Caco-2 (cell line): ENCODE data around the gene UGT1A8. TPM values are rescaled to one million over a fixed set of nuclear protein-coding genes. Genes with fewer than 3 reads are reported as not detected.

ENCODE experiments used
- BruUV-seq: library from RNA; stranded (reverse); fragments of 400-500 nt; replicated peaks from 2 replicates; lab custom pipeline; 2021; lab: Mats Ljungman, UMichigan
- CTCF ChIA-PET: fragments of 300-600 bp; sonication (Branson Sonifier 250); formaldehyde crosslinking; loops from one replicate; lab custom pipeline; 2022; ENCODE audit warnings: antibody characterized with exemption; lab: Charles Lee
- POLR2A ChIA-PET: fragments of 300-600 bp; sonication (Branson Sonifier 250); formaldehyde crosslinking; loops from one replicate; lab custom pipeline; 2022; ENCODE audit warnings: antibody characterized with exemption; lab: Charles Lee
- DNase-seq, 2 experiments: peaks; one replicate each; pipeline versions ENCODE4 v3.0.0 to v3.0.0-alpha.2; 2020 to 2022
- H3K27me3 ChIP-seq: replicated peaks from 2 replicates; pipeline ENCODE4 v1.6.0; 2011; ENCODE audit warnings: low read length; ENCODE audit not compliant: control insufficient read depth, insufficient read depth
- H3K36me3 ChIP-seq: 2 replicates; pipeline ENCODE4 v1.5.1; 2011; ENCODE audit warnings: low read length; ENCODE audit not compliant: control insufficient read depth, insufficient read depth
- H3K4me1 ChIP-seq: fragments of 250-450 bp; sonication (Bioruptor Pico); 2 replicates; pipeline ENCODE4 v1.5.1; 2020; ENCODE audit warnings: mild to moderate bottlenecking
- H3K4me3 ChIP-seq: 2 replicates; pipeline ENCODE4 v1.5.1; 2011; ENCODE audit warnings: low read depth, mild to moderate bottlenecking, control low read depth, low read length
- H3K9me3 ChIP-seq: fragments of 250-450 bp; sonication (Bioruptor Pico); 2 replicates; pipeline ENCODE4 v1.5.1; 2020; ENCODE audit warnings: mild to moderate bottlenecking, moderate library complexity
- H3K27ac Mint-ChIP-seq: one replicate; pipeline ENCODE4 v1.8.0; 2022; ENCODE audit warnings: mixed read lengths; ENCODE audit not compliant: unreplicated experiment
- H3K27me3 Mint-ChIP-seq: one replicate; pipeline ENCODE4 v1.8.0; 2022; ENCODE audit warnings: mixed read lengths; ENCODE audit not compliant: insufficient read depth, unreplicated experiment
- H3K36me3 Mint-ChIP-seq: one replicate; pipeline ENCODE4 v1.8.0; 2022; ENCODE audit warnings: mild to moderate bottlenecking, mixed read lengths; ENCODE audit not compliant: insufficient read depth, unreplicated experiment
- H3K4me1 Mint-ChIP-seq: one replicate; pipeline ENCODE4 v1.8.0; 2022; ENCODE audit warnings: low read depth, mixed read lengths; ENCODE audit not compliant: unreplicated experiment
- H3K4me3 Mint-ChIP-seq: one replicate; pipeline ENCODE4 v1.8.0; 2022; ENCODE audit warnings: mild to moderate bottlenecking, moderate library complexity, mixed read lengths; ENCODE audit not compliant: unreplicated experiment
- H3K9me3 Mint-ChIP-seq: one replicate; pipeline ENCODE4 v1.8.0; 2022; ENCODE audit warnings: mixed read lengths; ENCODE audit not compliant: unreplicated experiment
- CTCF ChIP-seq, 2 experiments: fragments of 200-600 bp in 1 of 2; IDR thresholded peaks; 1 replicate in 1 of 2; 2 replicates in 1 of 2; pipeline versions ENCODE4 v1.5.1 to v1.8.0; 2011 to 2022; ENCODE audit warnings: antibody characterized with exemption in 1 of 2, control low read depth in 1 of 2, inconsistent platforms in 1 of 2, low read depth in 1 of 2, low read length in 1 of 2, mild to moderate bottlenecking in 1 of 2, moderate library complexity in 1 of 2; ENCODE audit not compliant: insufficient read depth in 1 of 2, severe bottlenecking in 1 of 2, unreplicated experiment in 1 of 2
- intact Hi-C: fragments of 100-400 bp; cut with micrococcal nuclease; formaldehyde crosslinking; loops from one replicate; pipeline ENCODE4 v1.10.0; 2022; ENCODE audit not compliant: unreplicated experiment
- total RNA-seq: library from RNA; stranded (reverse); gene quantifications from 2 replicates; pipeline ENCODE4 v1.2.3, GENCODE V29; 2022

UGT1A8 gene
- total RNA-seq, 1 experiment from 2014 or later: 0.50 TPM

- H3K36me3 Mint-ChIP-seq: no peaks in the 10 kb centered on the region
- DNase-seq: no peak
- no peak overlapping the region for H3K4me3 Mint-ChIP-seq
- Histone ChIP-seq H3K4me1 (no peaks in the 10 kb centered on the region), H3K36me3 (no peaks in the 10 kb centered on the region), H3K4me3 (no peak overlapping the region), H3K9me3 (no peaks in the 10 kb centered on the region), H3K27me3 (no peaks in the 10 kb centered on the region)
- BruUV-seq: no TSS peak
- ChIA-PET CTCF (no interaction called here), POLR2A (no interaction called here)
- H3K27me3 Mint-ChIP-seq: no peaks in the 10 kb centered on the region
- no peaks in the 10 kb centered on the region for H3K4me1 Mint-ChIP-seq
- H3K9me3 Mint-ChIP-seq: no peaks in the 10 kb centered on the region
- intact Hi-C loops: no loop called here
- no peak overlapping the region for H3K27ac Mint-ChIP-seq
- TF ChIP-seq CTCF (IDR thresholded peaks at IDR 0.05; ENCODE audit: insufficient read depth in 1 of 2, low read depth in 1 of 2, low read length in 1 of 2, severe bottlenecking in 1 of 2, unreplicated experiment in 1 of 2): no peak
Observed at GRCh38 chr2:233799087-233799665, 181.7 kb downstream of the UGT1A8 start.

GRCh38 chr2:233799716-233800115 is 182.3 kb downstream of the UGT1A8 start:
- POLR2A ChIA-PET: no interaction called here

DNA sequence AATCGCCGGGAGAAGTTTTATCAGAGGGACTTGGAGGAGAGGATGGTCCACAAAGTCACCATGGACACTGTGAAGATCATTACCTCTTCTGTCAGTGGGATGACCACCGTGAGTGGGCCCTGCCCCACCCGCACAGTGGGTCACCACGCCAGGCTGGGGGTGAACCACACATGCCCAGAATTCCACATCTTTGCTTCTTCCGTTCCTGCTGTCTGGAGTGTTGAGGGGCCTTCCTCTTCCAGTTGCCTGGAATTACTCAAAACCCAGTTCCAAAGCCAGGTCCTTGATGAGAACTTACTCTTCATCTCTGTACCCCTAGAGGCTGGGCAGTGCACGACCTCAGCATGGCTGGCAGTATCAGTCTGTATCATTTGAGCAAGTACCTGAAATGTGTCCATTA is 182.8 kb downstream of the UGT1A8 start:
- Mint-ChIP-seq H3K27ac (no peak overlapping the region), H3K27me3 (no peaks in the 10 kb centered on the region), H3K4me1 (no peaks in the 10 kb centered on the region), H3K4me3 (no peak overlapping the region), H3K36me3 (no peaks in the 10 kb centered on the region), H3K9me3 (no peaks in the 10 kb centered on the region)
- intact Hi-C loops: no loop called here
- H3K4me1 ChIP-seq: no peaks in the 10 kb centered on the region
- H3K4me3 ChIP-seq: no peak overlapping the region
- CTCF ChIA-PET: no interaction called here
- no peak for DNase-seq
- no peaks in the 10 kb centered on the region for H3K36me3 ChIP-seq
- H3K27me3 ChIP-seq: no peaks in the 10 kb centered on the region
- BruUV-seq: no TSS peak
- no peak for TF ChIP-seq CTCF (IDR thresholded peaks at IDR 0.05; ENCODE audit: insufficient read depth in 1 of 2, low read depth in 1 of 2, low read length in 1 of 2, severe bottlenecking in 1 of 2, unreplicated experiment in 1 of 2)
- POLR2A ChIA-PET: no interaction called here
- H3K9me3 ChIP-seq: no peaks in the 10 kb centered on the region

More at GRCh38 chr2:233799716-233800115, 182.3 kb downstream of the UGT1A8 start:
- no peaks in the 10 kb centered on the region for H3K9me3 Mint-ChIP-seq
- no peak for DNase-seq
- H3K4me3 ChIP-seq: no peak overlapping the region
- no peaks in the 10 kb centered on the region for H3K4me1 Mint-ChIP-seq
- no peaks in the 10 kb centered on the region for H3K36me3 Mint-ChIP-seq
- no peak for TF ChIP-seq CTCF (IDR thresholded peaks at IDR 0.05; ENCODE audit: insufficient read depth in 1 of 2, low read depth in 1 of 2, low read length in 1 of 2, severe bottlenecking in 1 of 2, unreplicated experiment in 1 of 2)
- intact Hi-C loops: no loop called here
- H3K36me3 ChIP-seq: no peaks in the 10 kb centered on the region
- no peaks in the 10 kb centered on the region for H3K27me3 ChIP-seq
- no peak overlapping the region for H3K4me3 Mint-ChIP-seq
- CTCF ChIA-PET: no interaction called here
- H3K27me3 Mint-ChIP-seq: no peaks in the 10 kb centered on the region
- no peaks in the 10 kb centered on the region for H3K9me3 ChIP-seq
- no peak overlapping the region for H3K27ac Mint-ChIP-seq
- no peaks in the 10 kb centered on the region for H3K4me1 ChIP-seq
- BruUV-seq: no TSS peak
